ENCODE measurements around the gene TOE1.

TOE1 gene

GRCh38 chr1:45329445-45329844 is 10.5 kb upstream of the TOE1 start:
- peaks cover 16% of the 10 kb centered on the region for H3K36me3 ChIP-seq (ENCODE audit: control insufficient read depth, insufficient read depth, low read length)
- no peak for TF ChIP-seq CTCF (IDR thresholded peaks at IDR 0.05; ENCODE audit: insufficient read depth, low read length, poor library complexity, severe bottlenecking)
- no peak overlapping the region for H3K4me3 ChIP-seq (replicated peaks; ENCODE audit: low read depth, low read length)
- H3K27me3 ChIP-seq (replicated peaks; ENCODE audit: control insufficient read depth, insufficient read depth, low read length), result no peaks in the 10 kb centered on the region
- no peak for DNase-seq (ENCODE audit: extremely low read depth, insufficient read length)

DNA sequence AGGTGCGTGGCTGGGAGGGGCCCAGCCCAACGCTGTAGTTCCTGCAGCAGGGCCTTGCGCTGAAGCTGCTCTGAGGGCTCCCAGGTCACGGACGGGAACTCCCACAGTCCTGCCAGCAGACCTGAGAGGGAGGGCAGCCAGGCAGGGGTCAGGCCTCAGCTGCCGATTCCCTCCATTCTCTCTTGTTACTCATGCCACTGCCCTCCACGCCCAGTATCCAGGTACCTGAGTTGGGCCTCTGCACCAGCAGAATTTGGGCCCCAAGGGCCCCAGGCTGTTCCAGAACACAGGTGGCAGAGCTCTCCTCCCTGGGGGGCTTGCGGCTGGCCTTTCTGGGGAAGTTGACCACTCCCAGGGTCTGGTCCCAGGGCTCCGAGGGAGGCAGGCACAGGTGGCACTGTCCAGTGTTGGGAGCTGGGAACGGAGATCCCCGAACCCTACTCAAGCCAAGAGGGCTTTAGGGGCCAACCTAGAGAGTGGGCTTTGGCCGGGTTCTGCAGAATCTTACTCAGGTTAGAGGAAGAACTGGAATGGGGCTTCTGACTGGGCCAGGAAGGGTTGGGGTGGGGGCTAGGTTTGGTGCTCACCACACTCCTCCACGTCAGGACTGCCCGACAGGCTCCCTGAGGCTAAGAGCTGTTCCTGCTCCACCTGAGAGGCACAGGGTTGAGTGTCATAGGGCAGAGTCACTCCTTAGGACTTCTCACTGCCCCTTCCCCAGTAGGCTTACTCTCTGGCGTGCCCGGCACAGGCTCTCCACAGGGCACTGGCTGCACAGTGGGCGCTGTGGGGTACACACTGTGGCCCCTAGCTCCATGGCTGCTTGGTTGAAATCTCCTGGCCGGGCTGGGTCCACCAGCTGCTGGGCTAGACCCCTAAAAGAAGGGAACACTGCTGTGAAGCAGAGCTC is 8.3 kb upstream of the TOE1 start:
- H3K4me3 ChIP-seq (replicated peaks; ENCODE audit: low read depth, low read length), result no peak overlapping the region
- DNase-seq (ENCODE audit: extremely low read depth, insufficient read length), result no peak
- peaks cover 16% of the 10 kb centered on the region for H3K36me3 ChIP-seq (ENCODE audit: control insufficient read depth, insufficient read depth, low read length)

GRCh38 chr1:45332346-45332720 is 7.6 kb upstream of the TOE1 start:
- no peaks in the 10 kb centered on the region for H3K27me3 ChIP-seq (replicated peaks; ENCODE audit: control insufficient read depth, insufficient read depth, low read length)
- peaks cover 16% of the 10 kb centered on the region for H3K36me3 ChIP-seq (ENCODE audit: control insufficient read depth, insufficient read depth, low read length)
- H3K4me3 ChIP-seq (replicated peaks; ENCODE audit: low read depth, low read length), result no peak overlapping the region
- no peak for DNase-seq (ENCODE audit: extremely low read depth, insufficient read length)
- no peak for TF ChIP-seq CTCF (IDR thresholded peaks at IDR 0.05; ENCODE audit: insufficient read depth, low read length, poor library complexity, severe bottlenecking)

More for the DNA sequence above, 8.3 kb upstream of the TOE1 start:
- H3K27me3 ChIP-seq (replicated peaks; ENCODE audit: control insufficient read depth, insufficient read depth, low read length), result no peaks in the 10 kb centered on the region
- TF ChIP-seq CTCF (IDR thresholded peaks at IDR 0.05; ENCODE audit: insufficient read depth, low read length, poor library complexity, severe bottlenecking), result no peak

DNA sequence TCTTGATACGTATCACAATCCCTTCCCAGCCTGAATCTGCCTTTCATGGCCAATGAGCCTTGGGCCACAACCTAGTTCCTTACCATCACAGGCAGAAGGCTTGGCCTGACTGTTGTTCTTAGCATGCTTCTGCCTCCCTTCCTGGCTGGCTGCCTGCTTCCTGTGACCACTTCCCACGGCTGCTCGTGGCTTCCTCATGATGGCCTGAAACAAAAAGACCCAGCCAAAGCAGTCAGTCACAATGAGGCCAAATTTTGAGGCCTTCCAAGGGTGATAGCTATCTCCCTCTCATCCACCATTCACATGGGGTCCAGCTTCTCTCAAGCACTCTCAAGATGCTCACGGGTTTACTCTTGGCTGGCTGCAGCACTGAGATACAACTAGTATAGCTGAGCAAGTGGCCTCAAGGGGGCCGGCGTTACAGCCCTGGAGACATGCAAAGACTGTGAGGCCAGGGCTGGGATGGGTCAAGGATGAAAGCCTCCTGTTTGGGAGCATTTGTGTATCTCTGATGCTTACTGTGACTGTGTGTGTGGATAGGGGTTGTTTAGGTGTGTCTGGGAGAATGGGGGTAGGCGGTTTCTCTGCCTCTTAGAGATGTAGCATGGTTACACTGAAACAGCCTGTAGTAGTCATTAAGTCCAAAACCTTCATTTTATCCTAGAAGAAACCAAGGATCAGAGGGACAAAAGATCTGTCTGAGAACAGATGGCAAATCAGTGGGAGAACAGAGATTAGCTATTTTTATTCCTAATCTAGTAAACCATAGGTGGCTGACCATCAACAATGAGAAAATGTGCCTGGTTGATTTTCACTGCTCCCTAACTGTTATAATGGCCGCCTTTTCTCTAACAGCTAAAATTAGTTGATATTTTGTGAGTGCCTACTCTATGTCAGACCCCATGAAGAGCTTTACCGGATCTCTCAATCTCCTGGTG is 5.4 kb upstream of the TOE1 start:
- Histone ChIP-seq H3K4me3 (replicated peaks; ENCODE audit: low read depth, low read length) (no peak overlapping the region), H3K36me3 (ENCODE audit: control insufficient read depth, insufficient read depth, low read length) (peaks cover 14% of the 10 kb centered on the region), H3K27me3 (replicated peaks; ENCODE audit: control insufficient read depth, insufficient read depth, low read length) (no peaks in the 10 kb centered on the region)
- DNase-seq (ENCODE audit: extremely low read depth, insufficient read length), result no peak
- TF ChIP-seq CTCF (IDR thresholded peaks at IDR 0.05; ENCODE audit: insufficient read depth, low read length, poor library complexity, severe bottlenecking), result peak; percentile 3

DNA sequence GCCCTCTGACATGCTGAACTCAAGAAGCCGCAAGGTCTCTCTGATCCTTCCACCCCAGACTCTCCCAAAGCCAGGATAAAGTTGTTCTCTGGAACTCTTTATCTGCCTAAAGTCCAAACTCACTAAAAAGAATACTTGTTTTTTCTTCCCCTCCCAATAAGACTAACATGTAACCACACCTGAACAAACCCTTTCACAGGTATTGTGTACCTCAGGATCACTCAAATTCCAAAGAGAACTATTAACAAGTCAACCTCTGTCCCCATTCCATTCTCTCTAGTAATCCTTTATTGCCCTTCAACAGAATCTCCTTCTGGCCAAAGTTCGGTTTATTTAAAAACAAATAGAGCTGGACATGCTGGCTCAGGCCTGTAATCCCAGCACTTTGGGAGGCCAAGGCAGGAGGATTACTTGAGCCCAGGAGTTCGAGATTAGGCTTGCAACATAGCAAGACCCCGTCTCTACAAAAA is 4.1 kb upstream of the TOE1 start:
- H3K4me3 ChIP-seq (replicated peaks; ENCODE audit: low read depth, low read length), result no peak overlapping the region
- DNase-seq (ENCODE audit: extremely low read depth, insufficient read length), result no peak
- H3K27me3 ChIP-seq (replicated peaks; ENCODE audit: control insufficient read depth, insufficient read depth, low read length), result no peaks in the 10 kb centered on the region
- peaks cover 14% of the 10 kb centered on the region for H3K36me3 ChIP-seq (ENCODE audit: control insufficient read depth, insufficient read depth, low read length)
- TF ChIP-seq CTCF (IDR thresholded peaks at IDR 0.05; ENCODE audit: insufficient read depth, low read length, poor library complexity, severe bottlenecking), result no peak
